HG02943 (cell line): Measurements from ENCODE around the gene MAJIN.
A peak's percentile ranks its signal among the peaks of the same experiment; 100 is the strongest.
"Not testable (repeated sequence)": the region's sequence is repeated elsewhere in the genome, so short reads cannot be mapped to it uniquely, and the experiment has no call there.

Experiments
- ATAC-seq: cut with Tn5 transposase; IDR thresholded peaks from one replicate; pipeline ENCODE4 v1.9.1; 2021; ENCODE audit warnings: mild to moderate bottlenecking, low read depth, moderate library complexity; ENCODE audit not compliant: unreplicated experiment

The MAJIN gene

GRCh38 chr11:64971421-64972233 is at the start of gene MAJIN:
TSS of gene MAJIN (minus strand) at chr11:64972108. CDS start at chr11:64959405, 12,703 bp downstream.
- no peak for ATAC-seq

GRCh38 chr11:65021509-65021908 is 49.6 kb upstream of the MAJIN start:
- ATAC-seq, result no peak

- ATAC-seq, result no peak
These were observed 49.1 kb upstream of the MAJIN start for GRCh38 chr11:65021003-65021402.

- no peak for ATAC-seq
These were observed 47.9 kb upstream of the MAJIN start for GRCh38 chr11:65019824-65020223.

GRCh38 chr11:65017937-65018336 is 46.0 kb upstream of the MAJIN start:
- ATAC-seq, result no peak

GRCh38 chr11:65016705-65017104 is 44.8 kb upstream of the MAJIN start:
- no peak for ATAC-seq

GRCh38 chr11:65014726-65015227 is 42.9 kb upstream of the MAJIN start:
- no peak for ATAC-seq

- peak; percentile 81 for ATAC-seq
These were observed 42.2 kb upstream of the MAJIN start, which contains the start of gene ARL2 for GRCh38 chr11:65013888-65014725. TSS of gene ARL2 (plus strand) at chr11:65014160. CDS start at chr11:65014208, 48 bp downstream.

GRCh38 chr11:65013130-65013887 is 41.4 kb upstream of the MAJIN start:
- peak; percentile 62 for ATAC-seq

- ATAC-seq, result no peak
These were observed 37.0 kb upstream of the MAJIN start for GRCh38 chr11:65008873-65009272.

GRCh38 chr11:65008016-65008415 is 36.1 kb upstream of the MAJIN start:
- no peak for ATAC-seq

GRCh38 chr11:65003968-65004367 is 32.1 kb upstream of the MAJIN start:
- ATAC-seq, result not testable (repeated sequence)

- ATAC-seq, result no peak
These were observed 31.4 kb upstream of the MAJIN start for GRCh38 chr11:65003282-65003681.

- no peak for ATAC-seq
These were observed 30.8 kb upstream of the MAJIN start for GRCh38 chr11:65002706-65003105.

- no peak for ATAC-seq
These were observed 27.6 kb upstream of the MAJIN start for GRCh38 chr11:64999478-64999877.

- ATAC-seq, result no peak
These were observed 27.0 kb upstream of the MAJIN start for GRCh38 chr11:64998690-64999431.

GRCh38 chr11:64998141-64998540 is 26.2 kb upstream of the MAJIN start:
- ATAC-seq, result no peak

GRCh38 chr11:64996710-64997380 is 24.9 kb upstream of the MAJIN start, which contains the start of gene BATF2:
TSS of gene BATF2 (minus strand) at chr11:64996971. CDS start at chr11:64996914, 57 bp downstream.
- no peak for ATAC-seq

GRCh38 chr11:64996327-64996709 is 24.4 kb upstream of the MAJIN start:
- ATAC-seq, result no peak
